Heart right ventricle (tissue), 16 donors: Measurements from ENCODE around the gene ARHGEF10L. TPM values are rescaled to one million over a fixed set of nuclear protein-coding genes. Genes with fewer than 3 reads are reported as not detected.

Experiments used
- ATAC-seq, 8 donors: fragments of 200-7000 bp; cut with Tn5 transposase; one replicate each; pipeline ENCODE4 v1.9.1; 2020; ENCODE audit warnings: mild to moderate bottlenecking in 8 of 8, moderate library complexity in 8 of 8, moderate number of reproducible peaks in 1 of 8
- DNase-seq, 2 donors: peaks; one replicate each; pipeline ENCODE4 v3.0.0-alpha.2; 2020
- H3K27ac ChIP-seq, 10 donors: fragments of 200-600 bp; sonication (generic) in 2 of 10; one replicate each; pipeline versions ENCODE4 v1.5.0 to v1.8.0; 2020 to 2022; ENCODE audit warnings: mild to moderate bottlenecking in 3 of 10
- H3K27me3 ChIP-seq, 7 donors: fragments of 200-600 bp; one replicate each; pipeline ENCODE4 v1.8.0; 2021 to 2022; ENCODE audit warnings: mild to moderate bottlenecking in 2 of 7
- H3K36me3 ChIP-seq, 9 donors: fragments of 200-600 bp; sonication (generic) in 1 of 9; one replicate each; pipeline versions ENCODE4 v1.5.0 to v1.8.0; 2020 to 2022; ENCODE audit warnings: mild to moderate bottlenecking in 2 of 9
- H3K4me1 ChIP-seq, 9 donors: fragments of 200-600 bp; sonication (generic) in 1 of 9; one replicate each; pipeline versions ENCODE4 v1.5.0 to v1.8.0; 2020 to 2022; ENCODE audit warnings: mild to moderate bottlenecking in 4 of 9
- H3K4me3 ChIP-seq, 10 donors: fragments of 200-600 bp; sonication (generic) in 2 of 10; one replicate each; pipeline versions ENCODE4 v1.5.0 to v1.8.0; 2020 to 2022; ENCODE audit warnings: mild to moderate bottlenecking in 7 of 10, moderate library complexity in 2 of 10
- H3K9me3 ChIP-seq, 11 donors: fragments of 200-600 bp in 10 of 11; sonication (generic) in 2 of 11; one replicate each; pipeline versions ENCODE4 v1.5.0 to v1.8.0; 2013 to 2022; ENCODE audit warnings: mild to moderate bottlenecking in 2 of 11, control low read depth in 1 of 11, moderate library complexity in 1 of 11
- CTCF ChIP-seq, 9 donors: fragments of 200-600 bp; sonication (generic) in 2 of 9; IDR thresholded peaks; one replicate each; pipeline versions ENCODE4 v1.5.0 to v1.8.0; 2021 to 2022; ENCODE audit warnings: antibody characterized with exemption in 9 of 9, mild to moderate bottlenecking in 5 of 9, moderate library complexity in 1 of 9
- WGBS, 2 donors: extraction: QIAGEN DNeasy Blood & Tissue Kit; methylation state at CpG; one replicate each; pipeline ENCODE4 v1.1.7; 2013; ENCODE audit warnings: inconsistent platforms in 1 of 2; 5-methylcytosine and 5-hydroxymethylcytosine counted together
- intact Hi-C, 10 donors: fragments of 100-400 bp; cut with DNase I; formaldehyde crosslinking; loops; one replicate each; pipeline versions ENCODE4 v1.11.1 to v1.14.2; 2022
- polyA plus RNA-seq, 2 donors: library from polyadenylated mRNA; stranded (reverse); fragments of 200-250 nt; gene quantifications; one replicate each; pipeline ENCODE4 v1.2.3, GENCODE V29; 2013
- total RNA-seq, 10 donors: library from RNA; stranded (reverse); fragmentation: NEBNext Ultra II Directional in 3 of 10; extraction: Animal tissue kit (Norgen Biotek cat#: 25700) in 3 of 10; gene quantifications; one replicate each; pipeline versions ENCODE4 v1.2.1 to v1.2.4, GENCODE V29; 2021 to 2023
- donor health status: Arrhythmogenic right ventricular cardiomyopathy.
- donor health status: ischemic (EF 13 %, LVEDD 7.1; RV severe dilation, severe dysfunction).
- donor health status: healthy with polysubstance abuse.
- donor health status: DM: no; HTN: yes; CAD: no.
- donor health status: DM: no; HTN: no; CAD: no.
- donor health status: ischemic (EF 25% LVEDD 6.9; RV normal size, moderate dysfunction).
- donor health status: ischemic (EF 25% LVEDD 5.7; RV mildly dilated, moderate dysfunction).
- donor health status: healthy.
- donor health status: DM: yes; HTN: yes; CAD: no.
- donor health status: Ischemic cardiomyopathy.
- donor health status: ischemic (EF 35%, LVEDD 5.7; RV mildly dilated, moderate dysfunction).
- donor health status: nonischemic (EF 11% LVEDD 7.7; RV severe dilation, severe dysfunction).
- donor health status: DM: yes; HTN: yes; CAD: no.
- donor health status: PGD.
- donor health status: ischemic (EF 29% LVEDD 5.4; RV normal size, mild dysfunction).
- donor health status: nonischemic (EF 23%, LVEDD 6.1; RV moderate dilation, normal function).

ARHGEF10L gene
- total and polyA plus RNA-seq, 12 donors, result 45.4 to 68.4 (median 50.6) TPM

- Histone ChIP-seq H3K27ac (peak overlapping the region in 1 of 10 donors; percentile 60), H3K27me3 (no peaks in the 10 kb centered on the region), H3K36me3 (peaks cover 0 to 100% (median 66%) of the 10 kb centered on the region in 9 donors), H3K4me3 (no peak overlapping the region), H3K9me3 (no peaks in the 10 kb centered on the region), H3K4me1 (peaks cover 0 to 61% (median 0%) of the 10 kb centered on the region in 9 donors)
- DNase-seq (no peak), ATAC-seq (no peak)
- intact Hi-C loops, result loop anchor here in 1 of 10 donors (10.0 kb wide), 1 partner anchor 202 kb away; the partner anchor contains the start of gene RCC2
- 87 to 94% methylated on average over 3 of the region's 3 CpGs for WGBS, 2 donors
- no peak for TF ChIP-seq CTCF (IDR thresholded peaks at IDR 0.05)
Measured at GRCh38 chr1:17636612-17637011, 97.1 kb downstream of the ARHGEF10L start.

GRCh38 chr1:17637055-17637454 lies 97.6 kb downstream of the ARHGEF10L start:
- TF ChIP-seq CTCF (IDR thresholded peaks at IDR 0.05), result no peak
- Histone ChIP-seq H3K27me3 (no peaks in the 10 kb centered on the region), H3K4me3 (no peak overlapping the region), H3K4me1 (peaks cover 0 to 57% (median 0%) of the 10 kb centered on the region in 9 donors), H3K9me3 (no peaks in the 10 kb centered on the region), H3K36me3 (peaks cover 0 to 100% (median 63%) of the 10 kb centered on the region in 9 donors), H3K27ac (no peak overlapping the region)
- ATAC-seq, result no peak
- intact Hi-C loops, result loop anchor here in 1 of 10 donors (10.0 kb wide), 1 partner anchor 202 kb away; the partner anchor contains the start of gene RCC2
- DNase-seq, result no peak
- 90 to 91% methylated on average over 4 of the region's 4 CpGs for WGBS, 2 donors

DNA sequence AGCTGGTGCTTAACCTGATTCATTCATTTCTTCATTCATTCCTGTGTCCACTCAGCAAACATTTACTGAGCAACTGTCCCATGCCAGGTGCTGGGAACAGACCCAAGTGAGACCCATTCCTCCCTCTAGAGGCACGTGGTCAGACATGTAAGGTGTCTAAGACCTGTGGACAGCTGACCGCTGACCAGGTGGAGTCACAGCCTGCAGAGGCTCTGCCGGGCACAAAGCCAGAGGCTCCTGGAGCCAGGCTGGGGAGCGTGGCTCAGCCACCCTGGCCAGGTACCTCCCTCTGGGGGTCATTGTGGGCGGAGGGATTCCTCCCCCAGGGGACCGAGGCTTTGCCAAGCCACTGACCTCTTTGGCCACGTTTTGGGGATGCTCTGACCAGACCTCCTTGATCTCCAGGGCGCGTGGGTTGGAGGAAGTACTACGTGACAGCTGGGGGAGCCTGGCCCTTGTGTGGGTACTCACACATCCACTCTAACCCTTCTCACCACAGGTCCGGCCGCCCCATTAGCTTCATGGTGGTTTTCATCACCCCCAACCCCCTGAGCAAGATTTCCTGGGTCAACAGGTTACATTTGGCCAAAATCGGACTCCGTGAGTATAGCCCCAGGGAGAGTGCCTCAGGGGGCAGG lies 100.3 kb downstream of the ARHGEF10L start:
- Histone ChIP-seq H3K27ac (peak overlapping the region in 1 of 10 donors; percentile 23), H3K36me3 (peaks cover 0 to 92% (median 42%) of the 10 kb centered on the region in 9 donors), H3K4me1 (peaks cover 0 to 29% (median 0%) of the 10 kb centered on the region in 9 donors), H3K27me3 (no peaks in the 10 kb centered on the region), H3K9me3 (no peaks in the 10 kb centered on the region), H3K4me3 (no peak overlapping the region)
- intact Hi-C loops, result loop anchor here in 1 of 10 donors (10.0 kb wide), 1 partner anchor 205 kb away; the partner anchor contains the start of gene RCC2
- no peak for DNase-seq
- no peak for TF ChIP-seq CTCF (IDR thresholded peaks at IDR 0.05)
- no peak for ATAC-seq
- WGBS, 2 donors, result 87 to 88% methylated on average over 14 of the region's 14 CpGs

DNA sequence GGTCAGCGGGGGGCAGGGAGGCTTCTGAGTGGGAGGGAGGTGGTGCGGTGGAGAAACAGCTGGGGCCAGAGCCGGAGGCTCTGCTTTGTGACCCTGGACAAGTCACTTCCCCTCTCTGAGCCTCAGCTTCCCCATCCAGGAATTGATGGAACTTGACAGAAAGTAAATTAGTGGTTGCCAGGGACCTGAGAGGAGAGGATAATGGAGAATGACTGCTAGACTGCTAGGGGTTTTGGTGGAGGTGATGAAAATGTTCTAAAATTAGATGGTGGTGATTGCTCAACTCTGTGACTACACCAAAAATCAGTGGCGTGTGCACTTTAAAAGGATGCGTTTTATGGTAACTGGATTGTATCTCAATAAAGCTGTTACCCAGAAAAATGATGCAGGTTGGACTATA lies 100.9 kb downstream of the ARHGEF10L start:
- intact Hi-C loops, result no loop called here
- 85 to 88% methylated on average over 5 of the region's 5 CpGs for WGBS, 2 donors
- ATAC-seq, result no peak

More for the DNA sequence above, 100.9 kb downstream of the ARHGEF10L start:
- H3K4me3 ChIP-seq, result no peak overlapping the region
- peaks cover 0 to 23% (median 0%) of the 10 kb centered on the region in 9 donors for H3K4me1 ChIP-seq
- no peak for DNase-seq
- no peaks in the 10 kb centered on the region for H3K9me3 ChIP-seq
- H3K27me3 ChIP-seq, result no peaks in the 10 kb centered on the region
- peaks cover 0 to 89% (median 36%) of the 10 kb centered on the region in 9 donors for H3K36me3 ChIP-seq
- no peak overlapping the region for H3K27ac ChIP-seq
- no peak for TF ChIP-seq CTCF (IDR thresholded peaks at IDR 0.05)
